K562 (cell line): ENCODE data around the gene SDHC. TPM values are rescaled to one million over a fixed set of nuclear protein-coding genes. Genes with fewer than 3 reads are reported as not detected.

Experiments used
- ARHGAP35 ChIP-seq: fragments of 450-650 bp; IDR thresholded peaks from 2 replicates; pipeline ENCODE4 v1.6.1; 2018; ENCODE audit not compliant: partially characterized antibody
- BCOR ChIP-seq: fragments of 450-650 bp; IDR thresholded peaks from 2 replicates; pipeline ENCODE4 v1.6.1; 2016
- CHCHD3 ChIP-seq: fragments of 250-450 bp; sonication (Bioruptor Pico); IDR thresholded peaks from 2 replicates; pipeline ENCODE4 v2.1.2; 2022; ENCODE audit warnings: mild to moderate bottlenecking
- ETV1 ChIP-seq: fragments of 450-650 bp; conservative IDR thresholded peaks from 2 replicates; pipeline ENCODE4 v1.6.1; 2016; ENCODE audit warnings: missing genetic modification characterization, control low read depth, low read depth, missing compliant biosample characterization
- GTF2F1 ChIP-seq: IDR thresholded peaks from 2 replicates; pipeline ENCODE4 v1.6.1; 2011; ENCODE audit warnings: low read depth, low read length, improper control_type of control experiment
- HNRNPK ChIP-seq: fragments of 200-400 bp; formaldehyde crosslinking; IDR thresholded peaks from one replicate; pipeline ENCODE4 v1.6.1; 2018; ENCODE audit warnings: mild to moderate bottlenecking, low read depth, low read length; ENCODE audit not compliant: poor library complexity, severe bottlenecking
- MEIS2 ChIP-seq: fragments of 450-650 bp; IDR thresholded peaks from 2 replicates; pipeline ENCODE4 v1.6.1; 2014; ENCODE audit warnings: mild to moderate bottlenecking; ENCODE audit not compliant: partially characterized antibody
- MYC ChIP-seq, 2 experiments: fragments of 250-450 bp in 1 of 2; sonication (Bioruptor Pico) in 1 of 2; IDR thresholded peaks; 2 replicates each; pipeline versions ENCODE4 v1.5.1 to v1.6.1; 2012 to 2021; ENCODE audit warnings: low read depth in 2 of 2, borderline replicate concordance in 1 of 2, improper control_type of control experiment in 1 of 2, low read length in 1 of 2, mild to moderate bottlenecking in 1 of 2, moderate library complexity in 1 of 2
- SETDB1 ChIP-seq: IDR thresholded peaks from one replicate; pipeline ENCODE4 v1.6.1; 2012; ENCODE audit warnings: low read length, control low read depth, inconsistent platforms
- TAF7 ChIP-seq: fragments of 450-650 bp; IDR thresholded peaks from 2 replicates; pipeline ENCODE4 v1.6.1; 2016; ENCODE audit warnings: missing genetic modification characterization, missing compliant biosample characterization
- ZNF24 ChIP-seq: fragments of 450-650 bp; IDR thresholded peaks from 2 replicates; pipeline ENCODE4 v1.6.1; 2016
- ZNF436 ChIP-seq: fragments of 250-450, 450-650 bp; sonication (Bioruptor Pico); formaldehyde crosslinking; IDR thresholded peaks from 2 replicates; pipeline ENCODE4 v1.7.0; 2020; ENCODE audit warnings: mild to moderate bottlenecking
- ZNF512 ChIP-seq: IDR thresholded peaks from 2 replicates; pipeline ENCODE4 v1.6.1; 2016; ENCODE audit warnings: missing genetic modification characterization, missing compliant biosample characterization
- ZNF592 ChIP-seq: fragments of 450-650 bp; IDR thresholded peaks from 2 replicates; pipeline ENCODE4 v1.6.1; 2017; ENCODE audit warnings: antibody characterized with exemption, mild to moderate bottlenecking
- ZNF707 ChIP-seq: fragments of 250-450 bp; sonication (Bioruptor Pico); conservative IDR thresholded peaks from 2 replicates; pipeline ENCODE4 v1.8.0; 2022; ENCODE audit warnings: inconsistent platforms, mild to moderate bottlenecking, moderate library complexity
- ZNF740 ChIP-seq, 3 experiments: fragments of 200-800 bp in 1 of 3; sonication (Bioruptor generic) in 1 of 3; sonication (generic) in 1 of 3; formaldehyde crosslinking in 1 of 3; IDR thresholded peaks; 2 replicates each; pipeline versions ENCODE4 v1.6.1 to v1.8.0; 2016 to 2022; ENCODE audit warnings: mild to moderate bottlenecking in 2 of 3, missing compliant biosample characterization in 2 of 3, missing genetic modification characterization in 2 of 3, missing genetic modification reagents in 1 of 3
- polyA plus RNA-seq, 8 experiments: library from polyadenylated mRNA; depleted of rRNA in 4 of 8; stranded (reverse) in 5 of 8; unstranded in 3 of 8; fragments of >200 nt; fragmentation: Nextera tagmentation in 2 of 8; fragmentation: Illumina TruSeq in 1 of 8; extraction: Ambion mirVana in 2 of 8; extraction: Trizol in 1 of 8; gene quantifications; 2 replicates each; pipeline versions ENCODE4 v1.2.1 to v1.2.3, GENCODE V29; 2011 to 2014; ENCODE audit warnings: inconsistent platforms in 1 of 8, missing spikeins in 1 of 8
- total RNA-seq, 7 experiments: library from RNA; depleted of rRNA in 6 of 7; stranded (reverse); fragments of >200 nt in 6 of 7; fragmentation: Illumina TruSeq in 2 of 7; extraction: Trizol in 2 of 7; gene quantifications; 2 replicates each; pipeline versions ENCODE4 v1.2.1 to v1.2.3, GENCODE V29; 2011 to 2021; ENCODE audit warnings: low replicate concordance in 1 of 7

Gene SDHC
- total and polyA plus RNA-seq, 9 of the 15 experiments (the other 6 are each of a cell fraction or from before 2014, with no cell fraction given) = 7.7 to 309 (median 174) TPM

- TF ChIP-seq ZNF707 (CRISPR knock-in tag) (no peak), TAF7 (no peak), MYC (IDR thresholded peaks at IDR 0.05; ENCODE audit: low read depth, low read length) (no peak), MYC (CRISPR knock-in tag; IDR thresholded peaks at IDR 0.05; ENCODE audit: borderline replicate concordance, low read depth) (no peak), ZNF740 (CRISPR knock-in tag; IDR thresholded peaks at IDR 0.05) (no peak), ZNF740 (tag; IDR thresholded peaks at IDR 0.05) (no peak), ZNF512 (tag) (no peak), ZNF436 (CRISPR knock-in tag) (no peak), CHCHD3 (CRISPR knock-in tag) (no peak), ARHGAP35 (no peak), ETV1 (tag) (peak; percentile 54), HNRNPK (no peak), ZNF592 (peak; percentile 84), GTF2F1 (no peak), MEIS2 (no peak), BCOR (no peak), ZNF24 (peak; percentile 7; the same call in 1 of the 2 replicates), SETDB1 (no peak)
Observed at GRCh38 chr1:161307230-161307768, 6.9 kb upstream of the SDHC start (continued).
